Activated T-cell treated with anti-CD3 and anti-CD28 coated beads for 24 hours (primary cell): ENCODE measurements around the gene CDC42EP3.

Experiments
- DNase-seq: peaks from one replicate; pipeline ENCODE4 v3.0.0-alpha.2; 2020; ENCODE audit warnings: low read depth

CDC42EP3 gene

DNA sequence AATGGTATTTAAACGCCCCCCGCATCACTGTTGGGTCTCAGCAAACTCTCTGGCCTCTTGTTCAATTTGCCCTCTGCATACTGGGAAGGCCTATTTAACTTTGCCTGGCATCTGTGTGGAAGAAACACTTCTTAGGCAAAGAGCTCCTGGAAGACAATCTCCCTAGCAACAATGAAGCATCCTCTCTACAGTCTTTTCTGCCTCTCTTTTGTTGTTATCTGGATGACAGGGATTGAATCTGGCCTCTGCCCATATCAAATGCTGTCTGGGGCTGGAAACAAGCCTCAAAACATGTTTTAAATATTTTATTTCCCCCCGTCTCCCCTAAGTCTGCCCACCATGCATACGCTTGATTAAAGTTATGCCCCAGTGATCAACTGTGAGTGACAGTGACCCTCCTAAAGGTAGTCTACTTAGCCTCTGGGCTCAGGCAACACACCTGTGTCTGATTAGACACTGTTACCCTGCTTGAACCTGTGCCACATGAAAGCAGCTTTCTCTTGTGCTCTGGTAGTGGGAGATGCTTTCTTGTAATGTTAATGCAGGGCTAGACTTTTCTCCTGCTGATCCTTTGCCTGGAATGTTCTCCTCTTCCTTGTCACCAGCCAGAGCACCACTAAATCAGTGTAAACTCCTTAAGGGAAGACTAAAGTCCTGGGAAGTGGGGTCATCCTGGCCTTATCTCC lies 34.9 kb downstream of the CDC42EP3 start:
- no peak for DNase-seq

DNA sequence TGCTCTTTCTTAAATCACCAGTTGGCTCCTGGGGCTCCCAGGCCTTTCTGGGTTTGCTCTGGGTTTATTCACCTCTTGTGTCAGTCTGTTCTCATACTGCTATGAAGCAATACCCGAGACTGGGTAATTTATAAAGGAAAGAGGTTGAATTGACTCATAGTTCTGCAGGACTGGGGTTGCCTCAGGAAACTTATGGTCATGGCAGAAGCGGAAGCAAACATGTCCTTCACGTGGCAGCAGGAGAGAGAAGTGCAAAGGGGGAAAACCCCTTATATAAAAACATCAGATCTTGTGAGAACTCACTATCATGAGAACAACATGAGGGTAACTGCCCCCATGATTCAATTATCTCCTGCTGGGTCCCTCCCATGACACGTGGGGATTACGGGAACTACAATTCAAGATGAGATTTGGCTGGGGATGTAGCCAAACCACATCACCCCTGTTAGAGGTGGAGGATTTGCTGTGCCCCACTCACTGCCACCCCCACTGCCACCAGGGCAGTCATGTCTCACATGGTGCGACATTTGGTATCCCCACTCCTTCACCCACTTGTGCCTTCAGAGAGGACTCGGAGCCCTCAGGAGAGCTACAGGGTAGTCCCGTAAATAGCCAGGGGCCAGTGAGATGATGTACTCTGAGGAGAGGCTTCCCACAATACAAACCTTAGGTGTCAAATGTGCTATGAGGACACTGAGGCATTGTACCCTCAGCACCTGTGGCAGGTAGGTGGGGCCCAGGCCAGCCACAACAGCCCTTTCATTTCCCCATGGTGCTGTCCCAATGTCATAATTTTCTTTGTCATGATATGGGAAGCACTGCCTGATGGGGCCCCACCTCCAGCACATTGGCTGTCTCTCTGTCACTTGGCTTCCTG lies 35.7 kb downstream of the CDC42EP3 start:
- DNase-seq, result peak; percentile 74

DNA sequence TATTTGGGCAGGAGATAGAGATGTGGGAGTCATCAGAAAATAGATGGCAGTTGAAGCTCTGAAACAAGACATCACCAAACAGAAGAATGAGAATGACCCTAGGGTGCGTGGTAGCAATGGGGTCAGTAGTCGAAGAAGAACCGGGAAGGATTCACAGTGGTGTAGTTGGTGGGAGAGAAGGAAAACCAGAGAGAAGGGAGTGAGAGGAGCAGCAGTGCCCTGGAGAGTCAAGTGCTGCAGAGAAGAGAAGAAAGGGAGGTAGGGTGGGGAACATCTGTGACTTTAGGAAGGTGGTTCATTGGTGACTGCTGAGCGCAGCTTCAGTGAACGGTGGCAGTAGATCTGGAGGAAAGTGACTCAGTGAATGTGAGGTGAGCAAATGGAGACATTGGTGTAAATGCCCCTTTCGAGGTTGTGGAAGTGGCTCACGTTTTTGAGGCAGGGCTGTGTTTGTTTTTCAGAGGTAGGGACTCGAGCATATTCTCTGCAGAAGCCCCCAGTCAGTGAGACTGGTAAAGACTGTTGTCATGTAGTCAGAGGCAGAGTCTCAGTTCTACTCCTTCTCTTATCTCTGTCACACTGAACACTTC lies 36.4 kb downstream of the CDC42EP3 start:
- DNase-seq, result no peak

DNA sequence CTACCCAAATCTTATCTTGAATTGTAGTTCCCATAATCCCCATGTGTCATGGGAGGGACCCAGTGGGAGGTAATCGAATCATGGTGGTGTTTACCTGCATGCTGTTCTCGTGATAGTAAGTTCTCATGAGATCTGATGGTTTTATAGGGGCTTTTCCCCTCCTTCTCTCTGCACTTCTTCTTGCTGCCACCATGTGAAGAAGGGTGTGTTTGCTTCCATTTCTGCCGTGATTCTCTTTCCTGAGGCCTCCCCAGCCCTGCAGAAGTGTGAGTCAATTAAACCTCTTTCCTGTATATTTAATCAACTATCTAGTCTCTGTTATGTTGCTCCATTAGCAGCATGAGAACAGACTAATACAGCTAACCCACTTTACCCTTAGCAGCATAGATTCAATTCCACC lies 37.6 kb downstream of the CDC42EP3 start:
- no peak for DNase-seq

DNA sequence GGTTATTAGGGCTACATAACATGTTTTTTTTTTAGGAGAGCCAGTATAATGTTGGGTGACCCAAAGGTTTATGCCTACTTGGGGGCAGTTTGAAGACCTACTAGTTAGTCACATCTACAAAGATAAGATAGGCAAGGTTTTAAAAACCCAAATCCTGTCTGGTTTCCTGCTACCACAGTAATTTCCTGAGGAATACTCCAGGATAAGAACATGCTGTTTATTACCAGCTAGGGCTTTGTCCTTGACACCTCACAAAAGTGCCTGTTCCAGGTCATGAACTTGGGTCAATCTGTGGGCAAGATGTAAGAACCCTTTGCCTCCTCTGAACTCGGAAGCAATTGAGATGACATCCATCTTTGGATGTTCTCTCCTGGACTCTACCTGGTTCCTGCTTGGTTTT lies 38.2 kb downstream of the CDC42EP3 start:
- no peak for DNase-seq

DNA sequence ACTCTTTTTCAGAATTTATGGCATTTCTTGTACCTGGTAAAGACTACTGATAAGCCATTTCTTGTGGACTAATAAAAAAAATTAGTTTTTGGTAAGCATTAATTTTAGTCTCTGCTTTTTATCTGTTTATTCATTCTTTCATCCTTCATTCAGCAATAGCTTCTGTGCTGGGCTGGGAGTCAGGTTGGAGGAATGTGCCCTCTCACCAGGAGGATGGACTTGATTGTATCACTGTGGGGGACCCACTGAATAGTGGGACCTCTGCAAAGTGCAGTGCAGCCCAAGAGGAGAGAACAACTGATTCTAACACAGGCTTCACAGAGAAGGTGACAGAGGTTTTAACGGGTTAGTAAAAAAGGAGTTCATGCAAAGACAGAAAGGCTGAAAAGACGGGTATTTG lies 39.1 kb downstream of the CDC42EP3 start:
- no peak for DNase-seq

DNA sequence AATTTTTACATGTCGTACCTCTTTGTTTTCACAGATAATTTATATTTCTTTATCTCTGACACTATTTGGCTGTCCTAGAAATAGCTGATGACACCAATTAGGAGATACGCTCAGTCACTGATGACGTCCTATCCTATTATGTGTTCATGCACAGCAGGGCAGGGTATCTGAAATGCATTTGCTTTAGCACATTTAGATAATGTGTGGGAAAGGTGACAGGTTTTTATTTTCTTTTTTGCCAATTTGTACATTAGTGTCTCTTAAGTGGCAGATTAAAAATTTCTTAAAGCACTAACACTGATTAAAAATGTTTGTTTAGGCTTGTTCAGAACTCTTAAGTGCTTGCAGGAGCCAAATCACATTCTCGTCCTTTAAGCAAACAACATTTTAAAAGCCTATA lies 39.7 kb downstream of the CDC42EP3 start:
- DNase-seq, result no peak

DNA sequence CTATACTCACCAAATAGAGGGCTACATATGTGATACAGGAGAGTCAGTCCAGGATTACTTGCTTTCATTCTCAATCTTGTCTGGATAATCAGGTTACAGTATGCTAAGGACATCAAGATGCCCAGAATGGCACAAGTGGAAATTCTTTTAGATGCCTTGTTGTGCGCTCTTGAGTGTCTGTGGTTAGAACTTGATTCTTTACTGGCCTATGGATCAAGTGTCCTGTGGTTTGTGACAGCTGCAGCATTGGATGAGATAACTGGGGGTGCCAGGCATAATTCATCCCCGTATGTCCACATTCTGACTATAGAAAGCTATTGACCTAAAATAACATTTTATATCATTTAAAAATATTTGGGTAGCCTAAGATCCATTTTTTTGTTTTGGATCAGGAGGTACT lies 40.1 kb downstream of the CDC42EP3 start:
- no peak for DNase-seq

DNA sequence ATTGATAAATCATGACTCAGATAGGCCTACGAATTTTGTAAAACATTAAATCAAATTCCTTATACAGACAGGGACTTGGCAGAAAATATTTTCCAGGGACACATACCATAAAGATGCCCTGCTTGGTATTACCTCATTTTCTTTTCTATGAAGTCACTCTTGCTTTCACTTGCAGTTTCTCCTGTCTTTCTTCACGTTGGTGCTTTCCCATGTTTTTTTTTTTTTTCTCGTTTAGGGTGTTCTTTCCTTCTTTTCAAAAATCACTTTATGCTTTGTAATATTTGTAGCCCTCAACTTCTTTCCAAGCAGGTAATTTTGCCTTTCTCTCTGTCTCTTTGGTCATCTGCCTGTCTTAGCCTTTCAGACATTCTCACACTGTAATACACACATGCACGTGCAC lies 40.7 kb downstream of the CDC42EP3 start:
- no peak for DNase-seq

DNA sequence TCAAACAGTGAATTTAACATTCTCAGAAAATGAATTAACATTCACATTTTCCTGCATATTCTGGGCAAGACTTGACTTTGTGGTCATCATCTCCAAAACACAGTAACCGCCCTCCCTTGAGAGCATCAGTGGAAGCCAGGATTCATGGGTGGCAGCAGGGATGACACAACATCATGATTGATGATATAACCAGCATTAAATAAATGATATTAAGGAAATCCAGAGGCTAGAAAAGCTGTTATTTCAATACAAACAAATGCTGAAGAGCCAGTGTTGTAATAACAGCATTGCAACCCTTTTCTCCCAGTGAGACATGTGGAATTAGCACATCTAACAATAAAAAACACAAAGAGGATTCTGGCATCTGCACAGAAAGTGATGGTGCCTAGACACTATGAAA lies 41.1 kb downstream of the CDC42EP3 start:
- DNase-seq, result no peak

DNA sequence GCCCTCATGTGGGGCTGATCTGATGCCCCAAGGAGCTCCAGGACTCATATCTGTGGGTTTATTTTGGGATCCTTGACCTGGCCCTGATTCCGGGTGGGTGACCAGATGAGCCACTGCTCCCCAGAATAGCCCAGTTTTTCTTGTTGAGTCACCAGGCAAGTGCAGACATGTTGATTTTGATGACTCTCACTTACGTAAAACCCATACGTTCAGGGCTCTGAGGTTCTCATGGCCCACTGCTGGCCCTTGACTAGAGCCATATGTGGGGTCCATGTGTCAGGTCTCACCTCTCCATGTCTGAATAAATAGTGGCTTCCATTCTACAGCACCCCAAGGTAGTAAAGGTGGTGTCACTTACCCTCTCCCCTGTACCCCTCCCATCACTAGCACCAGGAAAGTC lies 41.9 kb downstream of the CDC42EP3 start:
- no peak for DNase-seq

DNA sequence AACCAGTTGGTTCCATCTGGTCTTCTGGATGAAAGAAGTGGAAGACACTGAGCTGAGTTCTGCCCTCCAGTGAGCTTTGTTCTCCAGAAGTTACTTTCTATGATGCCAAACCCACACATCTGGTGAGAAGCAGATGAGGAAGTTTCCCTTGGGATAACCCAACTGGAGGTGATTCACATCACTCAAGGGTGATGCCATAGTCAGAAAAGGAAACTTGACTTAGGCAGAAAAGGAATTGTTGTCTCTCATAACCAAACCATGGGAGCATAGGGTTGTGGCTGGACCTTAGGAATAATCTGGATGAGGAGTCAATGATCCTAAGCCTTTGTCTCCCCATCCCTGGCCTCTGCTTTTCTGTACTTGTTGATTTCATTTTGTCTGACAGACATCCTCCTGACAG lies 43.7 kb downstream of the CDC42EP3 start:
- DNase-seq, result no peak

DNA sequence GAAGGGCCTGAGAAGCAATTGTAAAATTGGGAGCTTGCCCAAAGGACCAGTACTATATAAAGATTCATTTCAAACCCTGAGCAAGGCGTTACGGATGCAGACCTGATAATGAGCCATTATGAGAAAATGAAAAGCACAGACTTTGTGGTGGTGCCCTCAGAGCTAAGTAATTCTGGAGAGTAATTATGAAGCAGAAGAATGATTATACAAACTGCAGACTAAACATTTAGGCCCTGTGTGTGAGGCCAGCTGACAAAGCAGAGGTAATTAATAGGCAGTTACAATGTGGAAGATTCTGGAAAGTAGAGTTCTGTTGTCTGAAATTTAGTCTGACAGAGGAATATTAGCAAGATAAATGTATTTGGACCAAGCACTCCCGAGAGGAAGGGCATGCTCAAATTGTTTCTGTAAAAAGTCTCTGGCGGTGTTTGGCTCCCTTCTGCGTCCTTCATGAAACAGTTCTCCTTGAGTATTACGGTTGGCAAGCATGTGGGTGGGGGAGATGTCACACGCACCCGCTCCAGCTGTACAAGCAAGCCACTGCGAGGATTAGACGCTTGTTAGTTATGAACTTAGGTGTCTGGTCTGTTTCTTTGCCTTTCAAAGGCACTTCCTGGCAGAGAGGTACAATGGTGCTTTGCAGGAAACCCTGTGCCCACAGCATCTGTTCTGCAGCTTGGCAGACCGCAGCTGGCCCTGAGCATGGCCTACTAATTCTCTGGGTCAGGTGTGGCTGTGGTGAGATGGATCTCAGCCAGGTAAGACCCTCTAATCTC lies 45.5 kb downstream of the CDC42EP3 start:
- peak; percentile 40 for DNase-seq

DNA sequence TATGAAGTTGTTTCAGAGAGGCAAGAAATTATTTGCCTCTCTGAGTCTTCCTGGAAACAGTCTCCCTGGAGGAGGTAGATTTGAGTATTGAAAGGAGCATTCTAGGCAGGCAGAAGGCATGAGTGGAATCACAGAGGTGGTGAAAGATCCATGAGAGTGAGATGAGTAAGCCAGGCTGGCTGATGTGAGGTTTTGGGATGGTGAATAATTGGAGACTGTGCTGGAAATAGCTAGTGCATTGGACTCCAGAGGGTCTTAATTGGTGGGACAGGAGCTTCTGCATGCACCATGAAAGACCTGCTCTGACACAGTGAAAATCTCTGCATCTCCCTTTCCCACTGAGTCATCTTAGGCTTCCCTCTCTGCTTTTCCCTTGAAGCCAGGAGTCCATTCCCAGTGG lies 46.3 kb downstream of the CDC42EP3 start:
- DNase-seq, result no peak

DNA sequence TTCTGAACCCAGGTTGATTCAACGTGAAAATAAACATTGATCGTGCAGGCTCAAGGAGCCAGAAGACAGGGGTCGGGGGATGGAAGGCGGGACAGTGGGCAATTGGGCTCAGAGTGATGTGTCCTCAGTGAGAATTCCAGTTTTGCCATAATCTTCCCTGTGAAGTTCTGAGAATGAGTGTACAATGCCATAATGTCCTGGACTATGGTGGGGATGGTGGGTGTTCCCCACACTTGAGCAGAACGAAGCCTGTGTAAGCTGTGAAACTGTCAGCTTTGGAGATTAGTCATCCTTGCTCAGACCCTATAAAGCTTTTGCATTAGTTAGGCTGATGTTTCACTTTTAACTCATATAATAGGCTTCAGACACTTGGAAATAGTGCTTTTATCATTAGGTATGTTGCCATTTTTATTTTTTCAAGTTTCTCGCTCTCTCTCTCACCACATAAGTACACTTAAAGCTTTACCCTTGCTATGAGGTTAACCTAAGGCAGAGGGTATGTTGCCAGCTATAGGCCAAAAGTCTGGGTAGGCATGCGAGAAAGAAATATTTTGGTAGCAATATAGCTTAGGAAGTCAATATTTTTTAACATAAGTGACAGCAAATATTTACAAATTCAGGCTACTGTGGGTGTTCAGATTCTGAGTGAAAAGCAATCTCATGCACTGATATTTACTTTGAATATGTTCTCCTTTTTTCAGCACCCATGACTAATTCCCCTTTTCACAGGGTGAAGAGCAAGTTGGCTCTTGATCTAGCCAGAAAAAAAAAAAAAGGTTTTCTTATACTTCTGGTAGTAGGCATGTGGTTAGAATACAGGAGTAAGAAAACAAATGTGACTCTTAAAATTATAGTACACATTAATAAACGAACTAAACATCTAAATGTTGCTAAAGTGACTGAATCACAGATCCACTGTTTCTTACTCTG lies 47.2 kb downstream of the CDC42EP3 start:
- no peak for DNase-seq

DNA sequence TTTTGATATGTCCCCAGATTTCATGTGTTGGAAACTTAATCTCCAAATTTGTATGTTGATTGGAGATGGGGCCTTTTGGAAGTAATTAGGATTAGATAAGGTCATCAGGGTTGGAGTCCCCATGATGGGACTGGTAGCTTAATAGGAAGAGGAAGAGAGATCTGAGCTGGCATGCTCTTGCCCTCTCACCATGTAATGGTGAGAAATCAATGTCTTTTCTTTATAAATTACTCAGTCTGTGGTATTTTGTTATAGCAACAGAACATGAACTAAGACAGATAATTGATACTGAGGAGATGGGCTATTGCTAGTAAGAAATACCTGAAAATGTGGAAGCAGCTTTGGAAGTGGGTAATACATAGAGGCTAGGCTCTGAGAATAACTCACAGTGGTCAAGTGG lies 48.0 kb downstream of the CDC42EP3 start:
- DNase-seq, result no peak

DNA sequence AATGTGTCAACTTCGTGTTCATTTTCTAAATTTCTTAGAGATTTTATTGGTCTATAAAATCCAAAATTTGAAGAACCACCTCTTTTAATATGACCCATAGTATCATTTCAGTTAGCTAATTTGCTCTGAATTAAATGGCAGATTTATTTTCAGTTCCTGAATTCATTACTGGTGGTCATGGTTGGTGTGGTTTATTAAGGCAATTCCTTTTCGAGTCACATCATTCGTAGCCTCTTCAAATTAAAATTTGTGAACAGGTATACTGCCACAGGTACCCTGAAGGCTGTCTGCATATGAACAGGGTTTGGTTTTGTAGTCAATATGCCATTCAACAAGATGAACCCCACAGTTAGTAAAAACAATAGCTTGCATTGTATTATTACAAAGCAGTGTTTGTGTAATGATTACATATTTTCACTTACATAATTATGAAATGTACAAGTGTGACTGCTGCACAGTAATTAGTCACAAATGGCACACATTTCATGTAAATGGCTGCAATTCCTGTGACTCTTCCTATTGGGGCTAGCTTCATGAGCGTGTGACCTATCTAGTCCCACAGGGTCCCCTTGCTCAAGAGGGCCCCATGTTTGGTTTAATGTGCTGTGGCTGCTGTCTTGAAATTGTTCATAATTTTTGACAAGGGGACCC lies 48.9 kb downstream of the CDC42EP3 start:
- no peak for DNase-seq

DNA sequence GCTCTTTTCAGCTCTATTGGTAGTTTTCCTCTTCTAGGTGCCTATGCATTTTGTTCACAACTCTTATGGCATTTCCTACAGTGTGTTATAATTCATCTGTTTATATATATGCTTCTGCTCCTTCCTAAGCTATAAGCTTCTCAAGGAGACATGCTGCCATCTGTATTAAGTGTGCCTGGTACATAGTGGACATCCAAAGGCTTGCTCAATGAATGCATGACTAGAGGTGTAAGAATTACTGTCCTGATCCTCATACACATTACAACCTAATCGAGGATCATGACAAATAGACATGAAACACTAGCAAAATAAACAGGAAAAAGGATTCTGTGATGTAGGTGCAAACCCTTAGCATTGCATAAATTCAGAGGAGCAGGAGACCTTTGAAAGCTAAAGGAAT lies 50.2 kb downstream of the CDC42EP3 start:
- no peak for DNase-seq

DNA sequence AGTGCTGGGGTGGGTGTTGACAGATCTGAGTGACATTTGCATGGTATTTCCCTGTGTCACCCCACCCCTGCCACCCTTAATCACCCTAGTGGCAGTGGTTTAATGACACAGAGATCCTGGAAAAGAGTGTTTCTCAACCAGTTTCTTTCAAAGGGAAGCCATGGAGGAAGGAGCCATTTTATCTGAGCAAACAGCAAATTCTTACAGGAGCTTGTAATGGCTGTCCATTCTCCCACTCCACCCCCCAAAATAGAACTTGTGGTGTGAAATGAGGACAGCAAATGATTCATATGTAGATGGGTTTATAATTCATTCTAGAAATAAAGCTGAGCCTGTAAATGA lies 51.5 kb downstream of the CDC42EP3 start:
- no peak for DNase-seq

DNA sequence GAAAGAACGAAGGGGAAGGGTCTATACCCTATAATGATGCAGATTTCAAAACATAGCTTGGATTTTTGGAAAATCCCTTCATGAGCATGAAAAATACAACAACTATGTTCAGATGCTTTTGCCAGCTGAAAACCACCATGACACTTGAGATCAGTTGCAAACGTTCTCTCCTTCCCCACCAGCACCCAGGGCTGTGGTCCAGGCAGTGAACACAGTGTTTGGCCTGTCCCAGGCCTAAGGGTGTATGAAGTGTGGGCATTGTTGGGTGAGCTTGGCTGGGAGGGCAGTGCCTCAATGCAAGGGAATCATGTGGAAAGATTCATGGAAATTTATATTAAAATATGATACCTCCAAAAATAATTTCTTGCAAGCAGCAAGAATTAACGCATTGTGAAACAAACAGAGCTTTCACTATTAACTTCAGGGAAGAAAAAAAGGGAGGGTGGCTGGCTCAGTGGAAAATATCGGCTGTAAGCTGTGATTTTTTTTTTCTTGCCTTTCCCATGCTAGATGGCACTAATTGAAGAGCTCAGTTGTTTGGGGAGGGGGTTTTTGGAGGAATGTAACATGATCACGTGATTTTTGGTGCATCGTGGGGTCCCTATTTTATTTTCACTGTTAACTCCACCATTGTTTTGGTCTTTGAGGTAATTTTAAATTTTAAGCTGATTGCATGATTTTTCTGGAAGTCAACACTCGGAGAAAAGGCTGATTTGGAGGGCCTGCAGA lies 52.0 kb downstream of the CDC42EP3 start:
- no peak for DNase-seq
